ENCODE results near the gene MLH1. TPM values are rescaled to one million over a fixed set of nuclear protein-coding genes. Genes with fewer than 3 reads are reported as not detected.
"Not testable (repeated sequence)": the region's sequence is repeated elsewhere in the genome, so short reads cannot be mapped to it uniquely, and the experiment has no call there.

The MLH1 gene
- total and polyA plus RNA-seq, 2 experiments from 2014 or later, result 27.8 to 36.3 TPM

DNA sequence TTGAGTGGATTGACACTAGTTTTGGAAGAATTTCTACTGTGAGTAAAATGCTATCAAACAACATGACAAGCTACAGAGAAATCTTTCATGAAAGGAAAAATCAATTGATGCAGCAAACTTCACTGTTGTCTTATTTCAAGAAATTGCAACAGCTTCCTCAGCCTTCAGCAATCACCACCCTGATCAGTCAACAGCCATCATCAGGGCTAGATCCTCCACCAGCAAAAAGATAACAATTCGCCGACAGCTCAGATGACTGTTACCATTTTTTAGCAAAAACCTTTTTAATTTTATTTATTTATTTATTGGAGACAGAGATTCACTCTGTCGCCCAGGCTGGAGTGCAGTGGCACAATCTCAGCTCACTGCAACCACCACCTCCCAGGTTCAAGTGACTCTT is 44.0 kb downstream of the MLH1 start:
- Histone ChIP-seq H3K27ac (no peak overlapping the region), H4K20me1 (ENCODE audit: insufficient read depth) (no peaks in the 10 kb centered on the region), H3K9ac (no peak overlapping the region), H3K27me3 (replicated peaks; ENCODE audit: insufficient read depth) (no peaks in the 10 kb centered on the region), H3K4me2 (ENCODE audit: unreplicated experiment) (no peak overlapping the region), H3F3A (ENCODE audit: insufficient read depth) (peaks cover 27% of the 10 kb centered on the region), H3K4me3 (no peak overlapping the region), H2AFZ (no peak overlapping the region), H3K4me1 (ENCODE audit: insufficient read depth) (peaks cover 8% of the 10 kb centered on the region; the same call in 1 of the 2 replicates), H3K9me2 (ENCODE audit: insufficient read depth) (no peaks in the 10 kb centered on the region), H3K79me2 (ENCODE audit: insufficient read depth) (no peaks in the 10 kb centered on the region), H3K9me3 (ENCODE audit: low read depth) (no peaks in the 10 kb centered on the region), H3K36me3 (ENCODE audit: low read depth) (peaks cover 45% of the 10 kb centered on the region)
- in situ Hi-C loops (cut with MboI), result no loop called here
- TF ChIP-seq EZH2phosphoT487 (IDR thresholded peaks at IDR 0.05; ENCODE audit: insufficient read depth, low read depth), result no peak
- no peak for TF ChIP-seq EZH2 (IDR thresholded peaks at IDR 0.05; ENCODE audit: insufficient read depth, poor library complexity, severe bottlenecking)
- DNase-seq, result no peak
- 98 to 99% methylated on average over 3 of the region's 3 CpGs for WGBS, 2 experiments (ENCODE audit: low coverage in 1 of 2, low lambda C conversion rate in 2 of 2, missing lambda C conversion rate in 2 of 2)

DNA sequence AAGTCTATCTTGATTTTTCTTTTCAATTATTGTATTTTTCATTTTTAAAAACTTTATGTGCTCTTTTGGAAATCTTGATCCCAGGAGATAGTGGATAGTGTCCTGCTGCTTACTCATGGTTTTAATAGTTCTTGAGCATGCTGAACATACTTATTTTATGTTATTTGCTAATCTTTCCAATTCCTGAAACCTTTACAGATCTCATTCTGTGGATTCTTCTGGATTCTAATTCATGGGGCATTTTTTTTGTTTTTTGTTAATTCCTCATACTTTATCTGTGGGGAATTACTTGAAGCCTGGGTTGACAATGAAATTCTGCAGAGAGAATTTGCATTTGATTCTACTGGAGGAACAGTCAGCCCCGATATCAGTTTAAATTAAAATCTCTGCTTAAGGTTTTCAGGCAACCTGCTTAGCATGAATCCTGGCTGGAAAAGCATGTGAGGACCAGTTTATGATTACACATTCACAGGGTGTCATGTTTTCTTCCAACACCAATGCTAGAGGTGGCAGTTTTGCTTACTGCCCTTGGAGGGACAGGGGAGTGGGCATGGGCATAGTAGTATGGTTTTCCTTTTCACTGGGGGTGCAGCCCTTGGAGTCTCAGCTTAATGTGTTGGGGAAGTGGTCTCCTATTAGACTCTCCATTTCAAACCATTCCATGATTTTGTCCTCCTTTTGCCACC is 46.0 kb downstream of the MLH1 start:
- Histone ChIP-seq H3K4me2 (ENCODE audit: unreplicated experiment) (no peak overlapping the region), H3K27me3 (replicated peaks; ENCODE audit: insufficient read depth) (no peaks in the 10 kb centered on the region), H3K36me3 (ENCODE audit: low read depth) (peaks cover 40% of the 10 kb centered on the region), H3K9me3 (ENCODE audit: low read depth) (no peaks in the 10 kb centered on the region), H3K9ac (no peak overlapping the region), H3K27ac (no peak overlapping the region), H3K9me2 (ENCODE audit: insufficient read depth) (no peaks in the 10 kb centered on the region), H3F3A (ENCODE audit: insufficient read depth) (peaks cover 27% of the 10 kb centered on the region), H2AFZ (no peak overlapping the region), H4K20me1 (ENCODE audit: insufficient read depth) (no peaks in the 10 kb centered on the region), H3K4me3 (no peak overlapping the region), H3K79me2 (ENCODE audit: insufficient read depth) (no peaks in the 10 kb centered on the region), H3K4me1 (ENCODE audit: insufficient read depth) (peaks cover 8% of the 10 kb centered on the region; the same call in 1 of the 2 replicates)
- 94 to 100% methylated on average over 1 of the region's 1 CpG for WGBS, 2 experiments (ENCODE audit: low coverage in 1 of 2, low lambda C conversion rate in 2 of 2, missing lambda C conversion rate in 2 of 2)
- DNase-seq, result no peak
- no peak for TF ChIP-seq EZH2 (IDR thresholded peaks at IDR 0.05; ENCODE audit: insufficient read depth, poor library complexity, severe bottlenecking)
- no peak for TF ChIP-seq EZH2phosphoT487 (IDR thresholded peaks at IDR 0.05; ENCODE audit: insufficient read depth, low read depth)
- in situ Hi-C loops (cut with MboI), result no loop called here

DNA sequence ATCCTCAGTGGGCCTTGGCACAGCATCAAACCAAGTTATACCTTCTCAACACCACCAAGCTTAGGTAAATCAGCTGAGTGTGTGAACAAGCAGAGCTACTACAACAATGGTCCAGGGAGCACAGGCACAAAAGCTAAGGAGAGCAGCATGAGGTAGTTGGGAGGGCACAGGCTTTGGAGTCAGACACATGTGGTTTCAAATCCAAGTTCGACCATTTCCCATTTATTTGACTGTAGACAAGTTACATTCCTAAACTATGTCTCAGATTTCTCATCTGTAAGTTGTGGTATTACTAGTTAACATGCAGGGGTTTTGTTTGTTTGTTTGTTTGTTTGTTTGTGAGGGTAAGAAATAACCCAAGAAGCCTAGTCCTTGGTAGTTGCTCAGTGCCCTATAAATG is 46.9 kb downstream of the MLH1 start:
- no peak overlapping the region for H3K27ac ChIP-seq
- peak; percentile 45 for DNase-seq
- peaks cover 8% of the 10 kb centered on the region; the same call in 1 of the 2 replicates for H3K4me1 ChIP-seq (ENCODE audit: insufficient read depth)
- H3K9me2 ChIP-seq (ENCODE audit: insufficient read depth), result no peaks in the 10 kb centered on the region
- no peaks in the 10 kb centered on the region for H4K20me1 ChIP-seq (ENCODE audit: insufficient read depth)
- WGBS, 2 experiments (ENCODE audit: low coverage in 1 of 2, low lambda C conversion rate in 2 of 2, missing lambda C conversion rate in 2 of 2), result 38 to 48% methylated on average over 1 of the region's 1 CpG
- peaks cover 38% of the 10 kb centered on the region for H3K36me3 ChIP-seq (ENCODE audit: low read depth)
- no peak overlapping the region for H3K4me2 ChIP-seq (ENCODE audit: unreplicated experiment)
- H3K9ac ChIP-seq, result no peak overlapping the region
- no peaks in the 10 kb centered on the region for H3K9me3 ChIP-seq (ENCODE audit: low read depth)
- H2AFZ ChIP-seq, result no peak overlapping the region
- no peaks in the 10 kb centered on the region for H3K79me2 ChIP-seq (ENCODE audit: insufficient read depth)
- H3F3A ChIP-seq (ENCODE audit: insufficient read depth), result peaks cover 27% of the 10 kb centered on the region
- in situ Hi-C loops (cut with MboI), result no loop called here
- H3K4me3 ChIP-seq, result no peak overlapping the region
- H3K27me3 ChIP-seq (replicated peaks; ENCODE audit: insufficient read depth), result no peaks in the 10 kb centered on the region
- TF ChIP-seq EZH2phosphoT487 (IDR thresholded peaks at IDR 0.05; ENCODE audit: insufficient read depth, low read depth), result no peak
- TF ChIP-seq EZH2 (IDR thresholded peaks at IDR 0.05; ENCODE audit: insufficient read depth, poor library complexity, severe bottlenecking), result no peak

DNA sequence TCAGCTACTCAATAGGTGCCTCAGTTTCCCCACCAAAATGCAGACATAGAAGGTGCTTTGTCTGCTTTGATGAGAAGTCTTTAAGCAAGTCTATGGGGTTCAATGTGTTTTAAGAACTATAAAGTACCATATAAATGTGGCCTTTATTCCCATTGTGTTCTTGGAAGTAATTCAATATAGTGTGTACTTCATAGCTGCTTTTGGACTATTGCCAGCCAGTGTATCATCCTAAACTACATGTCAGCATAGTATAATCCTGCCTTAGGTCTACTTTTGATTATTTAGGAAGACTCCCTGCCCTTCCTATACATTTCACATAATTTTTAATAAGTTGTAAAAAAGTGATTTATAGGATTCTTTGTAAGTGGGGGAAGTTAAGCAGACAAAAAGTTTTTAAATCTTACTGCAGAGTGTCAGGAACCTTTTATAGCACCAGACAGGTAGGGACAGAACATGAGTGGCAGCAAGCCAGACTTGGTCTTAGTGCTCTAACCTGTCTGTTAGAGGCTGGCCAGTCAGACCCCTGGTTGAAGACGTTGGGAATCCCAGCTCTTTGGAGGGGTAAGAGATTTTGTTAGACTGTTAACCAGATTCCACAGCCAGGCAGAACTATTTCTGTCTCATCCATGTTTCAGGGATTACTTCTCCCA is 48.4 kb downstream of the MLH1 start:
- Histone ChIP-seq H3K36me3 (ENCODE audit: low read depth) (peaks cover 31% of the 10 kb centered on the region), H3F3A (ENCODE audit: insufficient read depth) (peaks cover 34% of the 10 kb centered on the region), H2AFZ (no peak overlapping the region), H3K27ac (no peak overlapping the region), H4K20me1 (ENCODE audit: insufficient read depth) (no peaks in the 10 kb centered on the region), H3K9me2 (ENCODE audit: insufficient read depth) (no peaks in the 10 kb centered on the region), H3K27me3 (replicated peaks; ENCODE audit: insufficient read depth) (no peaks in the 10 kb centered on the region), H3K9me3 (ENCODE audit: low read depth) (no peaks in the 10 kb centered on the region), H3K79me2 (ENCODE audit: insufficient read depth) (no peaks in the 10 kb centered on the region), H3K4me2 (ENCODE audit: unreplicated experiment) (no peak overlapping the region), H3K4me1 (ENCODE audit: insufficient read depth) (peaks cover 8% of the 10 kb centered on the region; the same call in 1 of the 2 replicates), H3K4me3 (no peak overlapping the region), H3K9ac (no peak overlapping the region)
- peak; percentile 17 for DNase-seq
- WGBS, 2 experiments (ENCODE audit: low coverage in 1 of 2, low lambda C conversion rate in 2 of 2, missing lambda C conversion rate in 2 of 2), result 52 to 57% methylated on average over 1 of the region's 1 CpG
- TF ChIP-seq EZH2 (IDR thresholded peaks at IDR 0.05; ENCODE audit: insufficient read depth, poor library complexity, severe bottlenecking), result no peak
- TF ChIP-seq EZH2phosphoT487 (IDR thresholded peaks at IDR 0.05; ENCODE audit: insufficient read depth, low read depth), result no peak
- in situ Hi-C loops (cut with MboI), result no loop called here

DNA sequence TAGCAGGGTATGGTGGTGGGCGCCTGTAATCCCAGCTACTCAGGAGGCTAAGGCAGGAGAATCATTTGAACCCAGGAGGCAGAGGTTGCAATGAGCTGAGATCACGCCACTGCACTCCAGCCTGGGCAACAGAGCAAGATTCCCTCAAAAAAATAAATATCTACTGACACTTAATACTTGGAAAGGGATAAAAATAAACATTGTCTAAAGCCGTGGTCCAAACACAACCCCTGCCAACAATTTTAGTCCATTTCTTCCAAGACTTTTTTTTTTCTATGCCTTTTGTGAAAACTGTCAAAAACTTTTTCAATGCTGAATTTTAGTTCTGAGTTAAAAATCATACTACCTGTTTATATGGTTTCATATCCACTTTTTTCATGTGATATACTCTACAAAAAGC is 49.4 kb downstream of the MLH1 start:
- H3K27ac ChIP-seq; H3K4me3 ChIP-seq; H3K79me2 ChIP-seq (ENCODE audit: insufficient read depth); in situ Hi-C loops (cut with MboI); H3K4me2 ChIP-seq (ENCODE audit: unreplicated experiment); H3K9me2 ChIP-seq (ENCODE audit: insufficient read depth); H2AFZ ChIP-seq; H3K9ac ChIP-seq; DNase-seq; H3K27me3 ChIP-seq (replicated peaks; ENCODE audit: insufficient read depth); H3K9me3 ChIP-seq (ENCODE audit: low read depth); H4K20me1 ChIP-seq (ENCODE audit: insufficient read depth); H3K4me1 ChIP-seq (ENCODE audit: insufficient read depth): not testable (repeated sequence)
- WGBS, 2 experiments (ENCODE audit: low coverage in 1 of 2, low lambda C conversion rate in 2 of 2, missing lambda C conversion rate in 2 of 2), result 72 to 80% methylated on average over 3 of the region's 3 CpGs
- Histone ChIP-seq H3K36me3 (ENCODE audit: low read depth) (peaks cover 31% of the 10 kb centered on the region; the same call in 1 of the 2 replicates), H3F3A (ENCODE audit: insufficient read depth) (peaks cover 34% of the 10 kb centered on the region)

Data from GM23248 (cell line).